ENCODE data around the gene CNTN5.

- TF ChIP-seq POLR2A (IDR thresholded peaks at IDR 0.05) (no peak), EP300 (IDR thresholded peaks at IDR 0.05) (no peak), CTCF (IDR thresholded peaks at IDR 0.05) (no peak), POLR2AphosphoS5 (IDR thresholded peaks at IDR 0.05) (no peak)
These were observed 992.3 kb downstream of the CNTN5 start for GRCh38 chr11:100013011-100013410.

Measured in upper lobe of left lung (tissue), 4 donors.